HG03175 (cell line): ENCODE data around the gene ADGRA1.
"Not testable (repeated sequence)": the region's sequence is repeated elsewhere in the genome, so short reads cannot be mapped to it uniquely, and the experiment has no call there.

Experiments
- ATAC-seq: cut with Tn5 transposase; IDR thresholded peaks from one replicate; pipeline ENCODE4 v1.9.1; 2021; ENCODE audit warnings: mild to moderate bottlenecking, moderate library complexity; ENCODE audit not compliant: unreplicated experiment

The ADGRA1 gene

DNA sequence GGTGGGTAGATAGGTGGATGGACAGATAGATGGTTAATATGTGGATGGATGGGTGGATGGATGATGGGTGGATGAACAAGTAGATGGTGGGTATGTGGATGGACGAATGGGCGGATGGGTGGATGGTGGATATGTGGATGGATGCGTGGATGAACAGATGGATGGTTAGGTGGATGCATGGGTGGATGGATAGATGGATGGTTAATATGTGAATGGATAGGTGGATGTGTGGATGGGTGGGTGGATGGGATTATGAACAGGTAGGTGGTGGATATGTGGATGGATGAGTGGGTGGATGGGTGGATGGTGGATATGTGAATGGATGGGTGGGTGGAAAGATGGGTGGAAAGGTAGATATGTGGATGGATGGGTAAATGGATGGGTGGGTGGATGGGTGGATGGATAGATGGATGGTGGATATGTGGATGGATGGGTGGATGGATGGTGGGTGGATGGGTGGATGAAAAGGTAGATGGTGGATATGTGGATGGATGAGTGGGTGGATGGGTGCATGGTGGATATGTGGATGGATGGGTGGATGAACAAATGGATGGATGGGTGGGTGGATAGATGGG, 87.1 kb downstream of the ADGRA1 start:
- no peak for ATAC-seq

DNA sequence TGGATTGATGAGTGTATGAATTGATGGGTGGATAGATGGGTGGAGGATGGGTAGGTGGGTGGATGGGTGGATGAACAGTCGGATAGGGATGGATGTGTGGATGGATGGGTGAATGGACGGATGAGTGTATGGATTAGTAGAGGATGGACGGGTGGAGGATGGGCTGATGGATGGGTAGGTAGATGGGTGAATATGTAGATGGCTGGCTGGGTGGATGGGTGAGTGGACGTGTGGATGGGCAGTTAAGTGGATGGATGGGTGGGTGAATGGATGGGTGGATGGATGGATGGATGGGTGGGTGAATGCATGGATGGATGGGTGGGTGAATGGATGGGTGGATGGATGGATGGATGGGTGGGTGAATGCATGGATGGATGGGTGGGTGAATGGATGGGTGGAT, 87.9 kb downstream of the ADGRA1 start:
- ATAC-seq, result not testable (repeated sequence)

DNA sequence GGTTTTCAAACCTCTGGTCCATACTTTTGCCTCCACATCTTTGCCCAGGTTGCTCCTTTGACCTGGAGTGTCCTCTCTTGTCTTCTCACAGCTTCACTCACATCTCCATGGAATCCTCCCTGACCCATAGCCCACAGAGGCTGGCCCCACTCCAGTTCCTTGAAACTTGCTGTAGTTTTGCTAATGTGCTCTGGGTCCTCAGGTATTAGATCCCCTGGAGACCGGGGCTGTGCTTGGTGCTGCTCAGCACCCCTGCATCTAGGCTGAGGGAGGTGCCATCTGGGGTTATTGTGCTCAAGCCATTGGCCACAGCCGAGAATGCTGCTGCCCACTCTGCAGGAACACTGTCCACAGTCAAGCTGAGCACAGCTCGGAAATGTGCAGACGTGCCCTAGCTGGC, 88.8 kb downstream of the ADGRA1 start:
- ATAC-seq, result no peak

DNA sequence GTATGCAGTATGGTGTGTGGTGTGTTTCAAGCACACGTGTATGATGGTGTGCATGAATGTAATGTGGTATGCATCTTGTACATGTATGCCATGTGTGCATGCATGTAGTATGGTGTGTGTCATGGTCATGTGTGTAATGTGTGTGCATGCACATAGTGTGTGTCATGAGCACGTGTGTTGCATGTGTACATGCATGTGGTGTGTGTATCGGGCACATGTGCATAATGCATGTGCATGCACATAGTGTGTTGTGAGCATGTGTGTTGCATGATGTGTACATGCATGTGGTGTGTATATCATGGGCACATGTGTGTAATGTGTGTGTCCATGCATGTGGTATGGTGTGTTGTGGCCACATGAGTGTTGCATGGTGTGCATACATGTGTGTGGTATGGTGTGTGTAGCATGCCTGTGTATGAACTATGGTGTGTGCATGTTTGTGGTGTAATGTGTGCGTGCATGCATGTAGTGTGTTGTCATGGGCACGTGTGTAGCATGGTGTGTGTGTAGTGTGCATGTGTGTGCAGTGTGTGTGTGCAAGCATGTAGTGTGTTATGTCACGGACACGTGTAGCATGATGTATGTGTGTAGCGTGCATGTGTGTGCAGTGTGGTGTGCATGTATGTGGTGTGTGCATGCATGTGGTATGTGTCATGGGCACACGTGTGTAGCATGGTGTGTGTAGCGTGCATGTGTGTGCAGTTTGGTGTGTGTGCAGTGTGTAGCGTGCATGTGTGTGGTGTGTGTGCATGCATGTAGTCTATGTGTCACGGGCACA, 89.8 kb downstream of the ADGRA1 start:
- no peak for ATAC-seq

DNA sequence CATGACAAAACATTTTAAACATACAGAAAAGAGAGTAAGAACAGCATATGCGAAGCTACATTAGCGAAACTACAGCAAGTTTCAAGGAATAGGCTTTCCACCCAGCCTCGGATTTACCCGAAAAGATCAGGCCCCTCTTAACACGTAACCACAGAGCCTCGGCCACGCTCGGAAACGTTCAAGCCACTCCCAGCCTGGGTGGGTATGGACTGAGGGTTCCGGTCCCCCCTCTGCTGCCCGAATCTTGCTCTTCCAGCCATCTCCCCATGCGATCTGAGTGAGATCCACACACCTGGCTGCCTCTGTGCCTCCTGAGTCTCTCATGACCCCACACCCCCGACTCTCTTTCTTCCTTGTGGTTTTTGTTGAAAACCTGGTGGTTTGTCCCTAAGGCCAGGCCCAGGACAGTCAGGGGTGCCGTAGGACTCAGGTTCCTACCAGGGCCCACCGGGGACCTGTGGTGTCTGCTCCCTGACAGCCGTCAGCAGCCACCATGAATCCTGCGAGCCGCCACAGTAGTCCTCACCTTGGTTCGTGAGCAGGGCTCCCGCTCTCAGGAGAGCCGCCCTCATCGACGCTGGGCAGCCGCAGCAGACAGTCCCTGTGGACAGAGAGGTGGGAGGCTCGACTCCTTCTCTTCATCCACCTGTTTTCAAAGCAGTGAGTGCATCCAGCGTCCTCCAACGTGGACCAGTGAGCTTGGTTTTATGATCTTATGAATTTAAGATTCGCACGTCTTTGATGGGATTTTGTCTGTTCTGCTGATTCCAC, 90.8 kb downstream of the ADGRA1 start:
- ATAC-seq, result no peak

DNA sequence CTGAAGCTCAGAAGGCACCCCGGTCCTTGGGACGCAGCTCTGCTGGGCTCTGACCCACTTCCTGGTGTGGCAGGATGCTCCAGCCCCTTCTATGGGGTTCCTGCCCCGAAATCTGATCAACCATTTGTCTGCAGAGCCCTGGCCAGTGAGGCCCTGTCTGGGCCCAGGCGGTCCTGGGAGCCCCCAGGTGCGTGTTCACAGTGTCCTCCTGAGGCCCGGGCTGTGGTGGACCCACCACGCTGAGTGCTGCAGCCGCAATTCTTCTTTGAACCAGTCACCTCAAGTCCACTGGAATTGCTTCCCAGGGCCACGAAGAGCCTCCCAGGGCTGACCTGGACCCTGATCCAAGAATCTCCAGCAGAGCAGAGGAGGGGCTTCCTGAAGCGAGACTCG, 91.4 kb downstream of the ADGRA1 start:
- ATAC-seq, result no peak

DNA sequence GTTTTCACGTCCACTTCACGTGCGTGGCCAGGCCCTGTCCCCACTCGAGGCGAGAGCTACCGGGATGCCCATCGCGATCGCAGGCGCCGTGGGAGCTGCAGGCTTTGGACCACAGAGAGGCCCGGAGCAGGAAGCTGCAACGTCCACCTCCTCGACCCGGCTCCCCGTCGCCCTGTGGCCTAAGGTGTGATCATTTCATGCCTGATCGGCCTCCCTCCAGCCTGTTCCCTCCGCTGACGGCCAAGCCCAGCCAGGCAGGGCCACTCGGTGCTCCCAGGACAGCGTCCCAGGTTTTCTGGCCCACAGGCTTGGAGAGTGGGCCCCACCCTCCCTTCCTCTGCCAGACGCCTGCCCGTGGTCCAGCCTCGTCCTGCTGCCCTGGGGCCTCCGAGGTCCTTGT, 91.9 kb downstream of the ADGRA1 start:
- no peak for ATAC-seq

DNA sequence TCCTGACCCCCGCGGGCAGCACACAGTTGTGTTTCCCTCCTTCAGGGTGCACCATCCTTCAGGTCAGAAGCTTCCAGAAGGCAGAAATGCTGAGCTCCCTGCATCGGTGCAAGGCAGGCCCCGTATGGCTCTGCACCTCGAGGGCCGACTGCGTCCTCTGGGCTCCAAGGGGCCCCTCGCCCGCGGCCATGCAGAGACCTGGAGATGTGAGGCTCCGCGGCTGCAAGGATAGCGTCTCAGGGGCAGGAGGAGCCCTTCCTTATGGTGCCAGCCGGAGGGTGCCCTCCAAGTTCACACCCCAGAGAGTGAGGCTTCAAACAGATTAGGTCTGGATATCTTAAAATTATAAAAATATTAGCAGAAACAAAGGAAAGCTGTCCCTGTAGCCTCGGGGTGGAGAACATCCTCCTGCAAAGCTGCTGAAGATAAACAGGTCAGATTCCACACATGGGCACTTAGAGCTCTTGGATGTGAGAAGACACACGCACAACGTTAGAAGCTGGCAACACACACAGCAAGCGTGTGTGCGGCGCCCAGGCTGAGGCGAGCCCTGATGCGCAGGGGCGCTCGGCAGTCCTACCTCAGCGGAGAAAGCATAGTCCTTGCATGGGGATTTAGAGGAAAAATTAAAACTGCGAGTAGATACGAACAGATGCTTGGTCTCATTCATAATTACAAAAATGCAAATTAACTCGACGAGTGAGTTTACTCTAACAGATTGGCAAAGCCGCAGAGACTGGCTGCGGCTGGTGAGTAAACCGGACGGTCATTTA, 92.7 kb downstream of the ADGRA1 start:
- ATAC-seq, result no peak

DNA sequence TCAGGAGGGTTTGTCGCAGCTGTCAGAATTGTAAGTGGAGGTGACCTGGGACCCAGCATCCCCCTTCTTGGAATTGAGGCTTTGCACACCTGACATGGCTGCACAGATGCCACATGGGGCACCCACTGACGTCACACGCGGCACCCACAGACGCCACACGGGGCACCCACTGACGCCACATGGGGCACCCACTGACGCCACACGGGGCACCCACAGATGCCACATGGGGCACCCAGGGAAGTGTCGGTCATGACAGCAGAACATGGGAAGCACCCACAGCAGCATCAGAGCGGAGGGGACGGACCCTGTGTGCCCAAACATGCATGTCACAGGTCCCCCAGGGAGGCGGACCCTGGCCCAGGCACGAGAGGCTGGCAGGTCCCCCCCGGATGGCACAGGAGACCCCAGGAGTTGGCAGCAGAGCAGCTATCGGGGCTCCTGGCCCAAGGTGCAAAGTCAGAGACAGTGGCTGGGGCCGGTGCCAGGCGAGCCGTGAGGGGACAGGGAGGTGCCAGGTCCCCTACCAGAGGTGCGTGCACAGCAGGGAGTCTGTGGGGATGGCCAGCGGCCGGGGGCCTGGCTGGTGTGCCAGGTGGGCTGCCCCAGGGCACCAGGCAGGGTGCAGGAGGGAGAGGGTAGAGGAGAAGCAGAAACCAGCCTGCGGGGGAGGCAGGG, 93.4 kb downstream of the ADGRA1 start:
- no peak for ATAC-seq
